ENCODE results near the gene TRIM60. TPM values are rescaled to one million over a fixed set of nuclear protein-coding genes. Genes with fewer than 3 reads are reported as not detected.

Gene TRIM60
- total RNA-seq, result not detected in 2 replicates

DNA sequence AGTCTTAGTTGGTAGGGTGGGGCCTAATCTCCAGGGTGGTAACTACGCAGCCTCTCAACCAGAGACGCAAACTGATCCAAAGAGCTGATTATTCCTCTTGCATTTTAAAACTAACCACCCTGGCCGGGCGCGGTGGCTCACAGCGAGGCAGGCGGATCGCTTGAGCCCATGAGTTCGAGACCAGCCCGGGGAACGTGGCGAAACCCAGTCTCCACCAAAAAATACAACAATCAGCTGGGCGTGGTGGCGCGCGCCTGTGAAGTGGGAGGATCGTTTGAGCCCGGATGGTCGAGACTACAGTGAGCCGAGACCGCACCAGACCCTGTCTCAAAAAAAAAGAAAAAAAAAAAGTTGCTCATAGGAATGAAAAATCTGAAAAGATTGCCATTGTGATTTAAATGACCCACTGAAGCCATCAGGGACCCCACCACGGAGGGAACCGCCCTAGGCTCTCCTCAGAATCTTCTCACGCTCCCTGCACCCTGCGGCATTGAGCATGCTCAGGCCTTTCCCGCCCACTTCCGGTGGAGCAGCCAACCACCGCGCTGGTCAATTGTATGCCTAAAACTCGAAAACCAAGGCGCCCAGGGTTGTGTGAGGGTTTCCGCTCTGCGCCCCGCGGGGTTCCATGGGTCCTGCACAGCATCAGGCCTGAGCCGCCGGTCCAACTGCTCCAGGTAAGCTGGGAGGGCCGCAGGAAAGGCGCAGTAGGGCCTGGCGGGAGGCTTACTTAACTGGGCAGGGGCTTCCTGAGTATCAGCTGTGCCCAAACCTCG lies at the start of gene TRIM60:
TRIM60 (plus strand) TSS at position 564 of the 776 bp plus-strand sequence. CDS start 8,074 bp downstream, outside the sequence.

DNA sequence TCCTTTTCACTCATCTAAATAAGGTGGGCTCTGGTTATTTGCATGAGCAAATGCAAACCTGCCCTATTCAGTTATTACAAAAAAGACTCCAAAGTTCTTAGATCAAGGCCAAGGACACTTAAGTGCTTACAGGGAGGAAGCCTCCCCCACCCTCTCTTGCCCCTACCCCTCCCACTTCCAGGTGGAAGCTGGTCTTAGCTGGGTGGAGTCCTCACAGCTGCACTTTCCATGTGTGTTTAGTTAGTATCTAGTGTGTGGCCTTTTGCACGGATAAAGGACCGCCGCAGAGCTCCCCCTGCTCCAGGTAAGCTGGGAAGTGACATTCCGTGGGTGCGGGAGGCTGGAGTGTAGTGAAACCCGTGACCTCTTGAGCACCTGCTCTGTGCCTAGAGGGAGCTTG lies 21.8 kb downstream of the TRIM60 start, which contains the start of gene TRIM75:
TRIM75 (plus strand) TSS at position 222 of the 400 bp plus-strand sequence. CDS start 5,282 bp downstream, outside the sequence.

Other genes with a start within 250 kb of the TRIM60 start
- gene APELA, start 154.8 kb upstream of the TRIM60 start, total RNA-seq, result not detected in 2 replicates
- gene TRIM61, start 54.3 kb upstream of the TRIM60 start, total RNA-seq, result 0.58 and 1.4 TPM in 2 replicates
- not detected in 2 replicates for gene TRIM75, start 21.9 kb downstream of the TRIM60 start, total RNA-seq
- gene TMEM192, start 80.9 kb downstream of the TRIM60 start, total RNA-seq, result 9.9 and 11.0 TPM in 2 replicates
- gene KLHL2, start 175.6 kb downstream of the TRIM60 start, total RNA-seq, result 6.9 and 7.3 TPM in 2 replicates